T47D (cell line): ENCODE results near the gene SERINC2.

Experiments used
- DNase-seq, 2 experiments: peaks; one replicate each; pipeline versions ENCODE4 v3.0.0 to v3.0.0-alpha.2; 2011 to 2012; ENCODE audit warnings: low read depth in 1 of 2, low spot score in 1 of 2
- JUND ChIP-seq: IDR thresholded peaks from 2 replicates; pipeline ENCODE4 v1.6.1; 2012; ENCODE audit warnings: low read depth
- in situ Hi-C: cut with HindIII; loops from 2 replicates; pipeline ENCODE4 v1.10.0; 2016; ENCODE audit warnings: low sequenced_read_pairs, low pct_unique_long_range_greater_than_20kb

Gene SERINC2

DNA sequence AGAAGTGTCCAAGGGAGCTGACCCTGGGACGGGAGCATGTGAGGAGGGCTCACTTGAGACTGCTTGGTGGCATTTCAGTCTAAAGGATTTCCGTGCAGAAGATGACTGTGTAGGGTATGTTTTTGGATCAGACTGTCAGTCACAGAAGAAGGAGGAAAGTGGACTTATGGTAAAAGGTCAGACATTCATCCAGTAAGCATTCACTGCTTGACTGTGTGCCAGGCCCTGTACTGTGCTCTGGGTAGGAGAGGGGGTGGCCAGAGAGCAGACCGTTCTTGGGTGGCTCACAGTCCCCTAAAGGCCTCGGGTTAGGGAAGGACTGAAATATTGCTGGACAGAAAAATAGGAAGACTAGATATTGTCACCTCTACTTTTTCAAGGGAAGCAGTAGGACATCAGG lies 2.1 kb upstream of the SERINC2 start:
- in situ Hi-C loops, result no loop called here
- TF ChIP-seq JUND, result no peak
- no peak for DNase-seq

DNA sequence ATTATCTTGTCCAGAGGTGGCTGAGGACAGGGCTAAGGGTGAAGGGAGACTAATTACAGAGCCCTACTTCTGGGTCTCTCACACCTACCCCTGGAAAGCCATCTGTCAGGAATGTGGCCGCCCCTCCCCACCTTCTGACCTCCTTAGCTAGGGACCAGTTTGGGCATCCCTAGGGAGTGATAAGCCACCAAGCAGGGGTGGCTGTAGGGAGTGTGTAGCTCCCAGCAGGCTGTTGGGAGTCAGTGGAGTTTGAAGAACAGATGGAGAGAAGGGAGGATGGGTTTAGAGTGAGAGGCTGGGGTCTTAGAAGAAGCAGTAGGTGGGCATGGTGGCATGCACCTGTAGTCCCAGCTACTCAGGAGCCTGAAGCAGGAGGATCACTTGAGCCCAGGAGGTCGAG lies 808 bp upstream of the SERINC2 start:
- no peak for TF ChIP-seq JUND
- in situ Hi-C loops, result no loop called here
- DNase-seq, result no peak

DNA sequence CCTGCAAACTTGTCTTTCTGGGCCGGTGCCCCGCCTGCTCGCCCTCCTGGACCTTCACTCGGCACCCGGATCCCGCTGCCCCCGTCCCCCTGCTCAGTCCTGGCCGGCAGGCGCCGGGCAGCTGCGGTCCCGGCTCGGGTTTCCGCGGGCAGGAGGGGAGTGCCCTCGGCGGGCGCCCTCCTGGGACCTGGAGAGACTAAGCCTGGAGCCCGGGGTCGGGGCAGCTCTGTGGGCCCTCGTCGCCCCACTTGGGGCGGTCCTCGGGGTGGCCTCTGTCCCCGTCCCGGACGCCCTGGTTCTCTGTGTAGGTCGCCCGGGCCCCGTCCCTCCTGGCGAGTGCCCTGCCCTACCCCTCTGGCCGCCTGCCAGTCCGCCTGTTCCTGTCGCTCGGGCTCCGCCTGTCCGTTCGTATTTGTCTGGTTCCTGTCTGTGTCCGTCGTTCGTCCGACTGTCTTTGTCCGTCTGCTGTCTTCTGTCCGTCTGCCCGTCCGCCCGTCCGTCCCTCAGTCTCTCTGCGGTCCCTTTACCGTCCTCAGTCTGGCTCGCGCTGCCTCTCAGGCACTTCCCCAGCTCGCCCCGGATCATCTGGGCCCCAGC lies 490 bp downstream of the SERINC2 start:
- peak in 1 of 2 experiments; percentile 72 for DNase-seq
- no peak for TF ChIP-seq JUND
- in situ Hi-C loops, result no loop called here

DNA sequence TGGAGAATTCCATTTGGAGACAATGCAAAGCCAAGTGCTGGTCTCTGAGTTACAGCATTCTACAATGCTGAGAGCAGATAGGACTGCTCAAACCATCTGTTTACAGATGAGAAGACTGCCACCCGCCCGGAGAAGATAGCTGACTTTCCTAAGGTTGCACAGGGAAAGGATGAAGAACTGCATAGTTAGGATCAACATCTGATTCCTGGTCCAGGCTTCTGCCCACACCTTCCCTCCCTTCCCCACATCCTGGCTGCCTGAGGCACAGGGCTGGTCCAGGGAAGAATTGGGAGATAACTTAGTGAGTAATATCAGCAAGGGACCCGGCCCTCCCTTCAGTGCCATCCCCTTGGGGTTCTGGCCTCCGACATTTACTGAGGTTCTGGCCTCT lies 2.0 kb downstream of the SERINC2 start:
- DNase-seq, result no peak
- in situ Hi-C loops, result no loop called here
- no peak for TF ChIP-seq JUND

DNA sequence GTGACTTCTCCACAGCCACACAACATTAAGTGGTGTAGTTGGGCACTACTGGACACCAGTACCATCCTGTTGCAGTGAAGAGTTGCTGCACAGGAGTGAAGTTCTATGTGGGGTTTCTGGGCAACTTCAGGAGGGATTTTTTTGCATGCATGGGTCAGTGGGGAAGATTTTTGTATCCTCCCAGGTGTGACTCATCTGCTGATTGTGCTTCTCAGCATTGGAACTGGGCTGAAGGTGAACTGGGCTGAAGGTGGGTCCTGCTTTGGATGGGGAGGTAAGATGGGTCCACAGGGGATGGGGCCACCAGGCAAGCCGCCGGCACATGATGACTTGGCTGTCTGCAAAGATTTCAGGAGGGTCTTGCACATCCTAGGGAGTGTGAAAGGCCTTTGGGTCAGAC lies 2.6 kb downstream of the SERINC2 start:
- TF ChIP-seq JUND, result no peak
- in situ Hi-C loops, result no loop called here
- no peak for DNase-seq

DNA sequence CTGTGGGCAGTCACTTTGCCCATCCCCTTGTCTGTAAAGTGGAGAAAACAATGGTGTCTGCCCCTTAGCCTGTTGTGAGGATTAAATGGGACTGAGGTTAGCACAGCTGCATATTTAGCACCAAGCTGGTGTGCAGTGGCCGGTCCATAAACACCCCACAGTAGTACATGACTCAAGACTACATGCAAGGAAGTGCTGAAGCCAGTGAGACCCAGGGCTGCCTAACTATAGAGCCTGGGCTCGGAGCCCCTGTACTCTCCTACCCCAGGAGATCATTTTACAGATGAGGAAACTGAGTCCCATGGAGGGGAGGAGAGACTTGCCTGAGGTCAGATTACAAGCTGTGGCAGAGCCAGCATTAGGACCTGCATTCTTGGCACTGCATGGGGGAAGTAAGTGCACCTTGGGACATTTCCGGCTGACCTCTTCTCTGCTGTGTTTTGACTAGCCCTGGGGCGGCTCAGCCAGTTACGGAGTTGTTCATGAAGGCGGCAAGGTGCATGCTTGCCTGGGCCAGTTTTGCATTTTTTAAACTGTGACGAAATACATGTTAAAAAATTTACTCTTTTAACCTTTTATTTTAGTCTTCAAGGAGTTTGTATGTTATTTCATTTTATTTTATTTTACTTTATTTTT lies 3.2 kb downstream of the SERINC2 start:
- peak in 1 of 2 experiments; percentile 82 for DNase-seq
- no peak for TF ChIP-seq JUND
- in situ Hi-C loops, result no loop called here

DNA sequence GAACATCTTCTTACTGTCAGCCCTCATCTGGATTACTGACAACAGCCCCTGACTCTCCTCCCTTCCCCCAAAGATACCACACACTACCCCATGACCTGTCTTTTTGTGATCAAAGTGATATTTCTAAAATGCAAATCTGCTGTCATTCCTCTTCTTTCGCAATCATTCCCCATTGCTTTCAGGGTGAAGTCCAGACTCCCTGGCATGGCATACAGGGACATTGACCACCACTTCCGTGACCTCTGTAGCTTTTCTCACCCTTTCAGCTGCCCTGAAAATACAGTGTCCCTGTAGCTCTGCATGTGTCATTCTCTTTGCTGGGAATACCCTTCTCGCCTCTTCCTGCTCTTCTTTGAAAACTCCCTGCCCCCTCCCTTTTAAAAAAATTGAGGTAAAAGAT lies 4.1 kb downstream of the SERINC2 start:
- no peak for TF ChIP-seq JUND
- DNase-seq, result no peak
- in situ Hi-C loops, result no loop called here

DNA sequence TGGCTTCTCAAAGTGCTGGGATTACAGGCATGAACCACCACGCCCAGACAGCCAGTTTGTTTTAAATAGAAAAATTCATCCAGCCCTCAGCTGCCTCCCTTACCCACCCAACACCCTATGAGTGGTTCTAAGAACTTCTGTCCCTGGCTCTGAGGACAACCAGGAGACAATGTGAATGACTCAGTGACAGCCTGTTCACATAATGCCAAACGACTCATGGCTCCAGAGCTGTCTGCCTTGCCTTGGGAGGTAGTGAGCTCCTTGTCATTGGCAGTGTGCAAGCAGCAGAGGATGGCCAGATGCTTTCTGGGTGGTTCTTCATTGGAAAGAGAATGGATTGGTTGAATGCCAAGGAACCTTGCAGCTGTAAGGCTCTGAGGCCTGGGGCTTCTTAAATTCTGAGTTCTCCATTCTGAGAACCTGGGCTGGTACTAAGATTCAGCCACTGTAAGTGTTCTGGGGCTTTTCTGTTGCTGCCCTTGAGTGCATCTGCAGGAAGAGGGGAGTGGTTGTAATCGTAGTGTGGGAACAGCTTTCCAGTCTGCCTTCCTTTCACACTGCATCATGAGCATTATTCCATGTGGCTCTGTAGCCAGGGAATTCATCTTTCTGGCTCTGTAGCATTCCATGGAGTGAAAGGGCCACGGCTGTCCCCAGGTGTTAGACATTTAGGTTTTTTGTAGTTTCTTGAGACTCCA lies 5.8 kb downstream of the SERINC2 start:
- no peak for TF ChIP-seq JUND
- DNase-seq, result no peak
- in situ Hi-C loops, result no loop called here

DNA sequence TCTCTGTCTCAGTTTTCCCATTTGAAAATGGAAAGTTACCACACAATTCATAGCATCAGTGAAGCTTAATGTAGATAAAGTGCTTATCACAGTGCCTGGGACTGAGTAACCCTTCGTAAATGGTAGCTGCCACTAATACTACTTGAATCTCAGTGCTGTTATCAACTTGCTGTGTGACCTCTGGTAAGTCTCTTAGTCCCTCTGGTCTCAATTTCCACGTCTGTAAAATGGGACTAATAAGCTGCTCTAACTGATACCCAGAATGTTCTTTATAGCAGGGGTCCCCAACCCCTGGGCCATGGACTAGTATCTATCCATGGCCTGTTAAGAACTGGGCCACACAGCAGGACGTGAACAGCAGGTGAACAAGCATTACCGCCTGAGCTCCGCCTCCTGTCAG lies 7.7 kb downstream of the SERINC2 start:
- in situ Hi-C loops, result no loop called here
- no peak for TF ChIP-seq JUND

DNA sequence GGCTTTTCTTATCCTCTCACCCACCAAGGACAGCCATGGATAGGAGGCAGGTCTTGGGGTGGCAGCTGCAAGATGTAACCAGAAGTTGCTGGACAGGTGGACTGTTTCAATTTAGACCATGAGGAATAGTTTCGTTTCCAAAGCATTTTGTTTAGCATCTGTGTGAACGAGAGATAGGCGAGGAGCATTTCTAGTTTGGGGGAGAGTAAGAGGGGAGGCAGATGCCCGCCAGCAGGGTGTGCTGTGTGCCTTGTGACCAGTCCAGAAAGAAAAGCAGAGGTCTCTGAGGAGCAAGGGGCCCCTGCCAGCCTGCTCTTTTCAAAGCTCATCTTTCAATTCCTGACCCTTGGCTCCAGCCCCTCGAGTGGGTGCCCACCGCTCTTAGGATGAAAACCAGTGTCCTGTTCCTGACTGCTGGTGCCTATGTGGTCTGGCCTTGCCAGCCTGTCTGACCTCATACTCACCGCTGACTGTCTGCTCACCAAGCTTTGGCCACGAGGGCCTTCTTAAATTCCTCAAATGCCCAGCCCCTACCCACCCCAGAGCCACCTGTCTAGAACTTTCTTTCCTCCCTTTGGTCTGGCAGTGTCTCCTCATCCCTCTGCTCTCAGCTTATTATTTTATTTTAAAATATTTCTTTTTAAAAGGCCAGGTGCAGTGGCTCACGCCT lies 8.5 kb downstream of the SERINC2 start:
- peak in 1 of 2 experiments; percentile 39 for DNase-seq
- in situ Hi-C loops, result no loop called here
- no peak for TF ChIP-seq JUND

More for the DNA sequence above, 7.7 kb downstream of the SERINC2 start:
- no peak for DNase-seq

DNA sequence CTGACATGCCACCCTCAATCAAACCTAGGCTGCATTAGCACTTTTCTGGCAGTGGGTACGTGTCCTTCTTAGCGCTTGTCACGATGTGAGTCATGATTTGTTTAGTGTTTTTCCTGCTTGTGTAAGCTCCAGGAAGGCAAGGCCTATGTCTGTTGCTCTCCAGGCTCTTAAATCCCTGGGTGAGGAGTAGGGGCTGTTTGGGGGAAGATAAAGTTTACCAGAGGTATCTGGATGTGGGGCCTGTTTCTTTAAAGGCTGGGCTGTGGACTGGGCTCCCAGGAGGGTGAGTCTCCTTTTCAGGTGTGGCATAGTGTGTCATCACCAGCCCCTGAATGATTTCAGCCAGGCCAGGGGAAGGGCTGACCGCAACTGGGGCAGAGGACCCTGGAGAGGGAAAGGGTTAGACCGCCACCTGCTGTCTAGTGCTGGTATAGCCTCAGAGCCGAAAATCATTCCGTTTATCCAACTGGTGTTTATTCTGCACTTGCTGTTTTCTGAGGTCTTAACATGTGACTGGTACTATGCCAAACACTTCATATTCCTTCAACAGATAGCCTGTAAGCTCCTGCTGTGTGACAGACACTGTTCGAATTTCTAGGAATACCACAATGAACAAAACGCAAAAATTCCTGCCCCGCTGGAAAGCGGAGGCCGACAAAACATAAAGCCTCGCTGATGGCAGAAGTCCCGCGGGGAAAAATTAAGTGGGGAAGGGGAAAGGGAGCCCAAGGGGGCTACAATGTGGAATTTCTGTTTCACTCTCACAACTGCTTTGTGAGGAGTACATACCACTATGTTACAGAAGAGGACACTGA lies 9.7 kb downstream of the SERINC2 start:
- no peak for TF ChIP-seq JUND
- peak; percentile 56 to 72 for DNase-seq
- in situ Hi-C loops, result no loop called here

DNA sequence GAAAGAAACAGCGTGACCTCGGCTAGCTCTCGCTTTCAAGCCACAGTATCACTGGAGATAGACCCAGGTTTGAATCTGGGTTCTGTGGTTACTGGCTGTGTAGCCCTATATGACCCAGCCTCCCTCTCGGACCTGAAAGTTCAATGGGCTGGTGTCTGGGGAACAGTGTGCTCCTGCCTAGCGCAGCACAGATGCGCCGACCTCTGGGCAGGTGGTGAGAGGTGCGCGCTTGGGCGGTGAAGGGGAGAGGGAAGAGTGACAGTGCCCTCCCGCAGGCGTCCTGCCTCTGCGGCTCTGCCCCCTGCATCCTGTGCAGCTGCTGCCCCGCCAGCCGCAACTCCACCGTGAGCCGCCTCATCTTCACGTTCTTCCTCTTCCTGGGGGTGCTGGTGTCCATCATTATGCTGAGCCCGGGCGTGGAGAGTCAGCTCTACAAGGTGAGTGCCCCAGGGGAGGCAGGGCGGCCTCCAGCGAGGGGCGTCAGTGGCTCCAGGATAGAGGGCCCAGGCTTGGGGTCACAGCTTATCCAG lies 10.5 kb downstream of the SERINC2 start:
- no peak for DNase-seq
- in situ Hi-C loops, result no loop called here
- no peak for TF ChIP-seq JUND
